OCI-LY7 (cell line): Measurements from ENCODE around the gene ZNF585A. TPM values are rescaled to one million over a fixed set of nuclear protein-coding genes. Genes with fewer than 3 reads are reported as not detected.

ENCODE experiments used
- BruUV-seq: library from RNA; stranded (reverse); fragments of 400-500 nt; replicated peaks from 2 replicates; lab custom pipeline; 2021; lab: Mats Ljungman, UMichigan
- CTCF ChIA-PET: fragments of 300-600 bp; sonication (Branson Sonifier 250); formaldehyde crosslinking; loops from one replicate; lab custom pipeline; 2022; ENCODE audit warnings: antibody characterized with exemption; ENCODE audit not compliant: unreplicated experiment; lab: Charles Lee
- POLR2A ChIA-PET: fragments of 300-600 bp; sonication (Branson Sonifier 250); formaldehyde crosslinking; loops from one replicate; lab custom pipeline; 2022; ENCODE audit warnings: antibody characterized with exemption; lab: Charles Lee
- DNase-seq: peaks from one replicate; pipeline ENCODE4 v3.0.0-alpha.2; 2015; ENCODE audit warnings: low spot score
- H2AFZ ChIP-seq: fragments of 200-600 bp; sonication (generic), shearing (Covaris generic); 2 replicates; pipeline ENCODE4 v1.6.1; 2014; ENCODE audit warnings: mild to moderate bottlenecking, antibody characterized with exemption, low read length, moderate library complexity
- H3K27ac ChIP-seq: fragments of 200-600 bp; sonication (generic); 2 replicates; pipeline ENCODE4 v1.5.1; 2014; ENCODE audit warnings: mixed run types, low read depth, mild to moderate bottlenecking, moderate library complexity, low read length, inconsistent platforms; ENCODE audit not compliant: poor library complexity, severe bottlenecking
- H3K36me3 ChIP-seq: fragments of 200-600 bp; sonication (generic); 2 replicates; pipeline ENCODE4 v1.6.1; 2014; ENCODE audit warnings: mild to moderate bottlenecking, antibody characterized with exemption, low read length, moderate library complexity, mixed read lengths; ENCODE audit not compliant: insufficient read depth
- H3K4me1 ChIP-seq: fragments of 200-600 bp; sonication (generic); 2 replicates; pipeline ENCODE4 v1.5.1; 2014; ENCODE audit warnings: mild to moderate bottlenecking, low read length; ENCODE audit not compliant: insufficient read depth, poor library complexity, severe bottlenecking
- H3K4me2 ChIP-seq: fragments of 200-600 bp; sonication (generic); 2 replicates; pipeline ENCODE4 v1.6.1; 2014; ENCODE audit warnings: mild to moderate bottlenecking, low read length
- H3K4me3 ChIP-seq: fragments of 200-600 bp; sonication (generic); 2 replicates; pipeline ENCODE4 v1.5.1; 2014; ENCODE audit warnings: mild to moderate bottlenecking, low read depth, low read length; ENCODE audit not compliant: poor library complexity, severe bottlenecking
- H3K79me2 ChIP-seq: fragments of 200-600 bp; sonication (generic); 2 replicates; pipeline ENCODE4 v1.6.1; 2016; ENCODE audit warnings: low read depth, mild to moderate bottlenecking, low read length, moderate library complexity, mixed read lengths; ENCODE audit not compliant: insufficient read depth
- H3K9me2 ChIP-seq: fragments of 200-600 bp; sonication (generic); 2 replicates; pipeline ENCODE4 v1.6.1; 2016; ENCODE audit warnings: mild to moderate bottlenecking, low read length, mixed read lengths; ENCODE audit not compliant: insufficient read depth
- H3K9me3 ChIP-seq: fragments of 200-600 bp; sonication (generic); 2 replicates; pipeline ENCODE4 v1.6.1; 2014; ENCODE audit warnings: mild to moderate bottlenecking, mixed run types, low read length, mixed read lengths
- H4K20me1 ChIP-seq: fragments of 200-600 bp; sonication (generic); 2 replicates; pipeline ENCODE4 v1.6.1; 2014; ENCODE audit warnings: mild to moderate bottlenecking, antibody characterized with exemption, low read length, moderate library complexity, mixed read lengths; ENCODE audit not compliant: insufficient read depth
- EZH2phosphoT487 ChIP-seq: fragments of 200-600 bp; sonication (generic); IDR thresholded peaks from 2 replicates; pipeline ENCODE4 v1.6.1; 2018; ENCODE audit warnings: low read depth, borderline replicate concordance, mild to moderate bottlenecking, mixed run types, antibody characterized with exemption, low read length, moderate library complexity, mixed read lengths
- intact Hi-C: fragments of 100-400 bp; cut with micrococcal nuclease; formaldehyde crosslinking; loops from one replicate; pipeline ENCODE4 v1.10.0; 2022; ENCODE audit not compliant: unreplicated experiment
- total RNA-seq, 2 experiments: library from RNA; depleted of rRNA in 1 of 2; stranded (reverse); fragments of >200 nt in 1 of 2; shearing (Covaris generic) in 1 of 2; gene quantifications; 2 replicates each; pipeline ENCODE4 v1.2.3, GENCODE V29; 2014 to 2022
- TF ChIP-seq, protein P1 (sequence below): fragments of 200-600 bp; sonication (generic); conservative IDR thresholded peaks from 2 replicates; pipeline ENCODE4 v1.5.1; 2014; ENCODE audit warnings: mild to moderate bottlenecking, antibody characterized with exemption, low read length, moderate library complexity, mixed read lengths

The ZNF585A gene
- total RNA-seq, 2 experiments from 2014 or later = 11.9 to 15.9 TPM

DNA sequence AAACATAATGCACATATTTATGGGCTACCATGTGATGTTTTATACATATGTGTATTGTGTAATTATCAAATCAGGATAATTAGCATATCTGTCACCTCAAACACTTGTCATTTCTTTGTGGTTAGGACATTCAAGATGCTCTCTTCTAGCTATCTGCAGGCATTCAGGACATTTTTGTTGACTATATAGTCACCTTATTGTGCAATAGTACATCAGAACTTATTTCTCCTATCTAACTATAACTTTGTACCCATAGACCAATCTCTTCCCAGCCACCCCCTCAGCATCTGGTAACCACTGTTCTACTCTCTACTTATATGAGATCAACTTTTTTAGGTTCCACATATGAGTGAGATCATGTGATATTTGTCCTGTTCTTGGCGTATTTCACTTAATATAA is 73.9 kb downstream of the ZNF585A start:
- H3K36me3 ChIP-seq = peaks cover 79% of the 10 kb centered on the region
- BruUV-seq = no TSS peak
- POLR2A ChIA-PET = no interaction called here

DNA sequence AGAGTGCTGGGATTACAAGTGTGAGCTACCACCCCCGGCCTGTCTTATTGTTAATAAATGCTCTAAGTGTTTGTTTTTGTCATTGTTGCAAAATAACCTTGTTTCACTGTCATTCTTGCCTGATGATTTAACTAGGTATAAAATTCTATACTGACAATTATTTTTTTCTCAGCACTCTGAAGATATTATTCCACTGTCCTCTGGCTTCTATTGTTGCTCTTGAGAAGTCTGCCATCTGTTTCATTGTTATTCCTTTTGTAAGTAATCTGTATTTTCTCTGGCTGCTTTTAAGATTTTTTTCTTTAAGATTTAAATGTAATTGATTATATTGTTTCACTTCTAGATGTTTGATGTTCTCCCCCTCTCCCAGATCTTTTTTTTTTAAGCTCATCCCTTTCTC is 76.6 kb downstream of the ZNF585A start:
- DNase-seq = no peak
- Histone ChIP-seq H3K27ac (no peak overlapping the region), H4K20me1 (no peaks in the 10 kb centered on the region), H3K4me2 (no peak overlapping the region), H3K9me3 (peaks cover 31% of the 10 kb centered on the region; the same call in 1 of the 2 replicates), H2AFZ (no peak overlapping the region), H3K36me3 (peaks cover 90% of the 10 kb centered on the region), H3K9me2 (no peaks in the 10 kb centered on the region), H3K4me3 (no peak overlapping the region), H3K4me1 (no peaks in the 10 kb centered on the region), H3K79me2 (no peaks in the 10 kb centered on the region)
- no TSS peak for BruUV-seq
- intact Hi-C loops = no loop called here
- POLR2A ChIA-PET = no interaction called here
- no peak for TF ChIP-seq EZH2phosphoT487
- TF ChIP-seq, protein P1, sequence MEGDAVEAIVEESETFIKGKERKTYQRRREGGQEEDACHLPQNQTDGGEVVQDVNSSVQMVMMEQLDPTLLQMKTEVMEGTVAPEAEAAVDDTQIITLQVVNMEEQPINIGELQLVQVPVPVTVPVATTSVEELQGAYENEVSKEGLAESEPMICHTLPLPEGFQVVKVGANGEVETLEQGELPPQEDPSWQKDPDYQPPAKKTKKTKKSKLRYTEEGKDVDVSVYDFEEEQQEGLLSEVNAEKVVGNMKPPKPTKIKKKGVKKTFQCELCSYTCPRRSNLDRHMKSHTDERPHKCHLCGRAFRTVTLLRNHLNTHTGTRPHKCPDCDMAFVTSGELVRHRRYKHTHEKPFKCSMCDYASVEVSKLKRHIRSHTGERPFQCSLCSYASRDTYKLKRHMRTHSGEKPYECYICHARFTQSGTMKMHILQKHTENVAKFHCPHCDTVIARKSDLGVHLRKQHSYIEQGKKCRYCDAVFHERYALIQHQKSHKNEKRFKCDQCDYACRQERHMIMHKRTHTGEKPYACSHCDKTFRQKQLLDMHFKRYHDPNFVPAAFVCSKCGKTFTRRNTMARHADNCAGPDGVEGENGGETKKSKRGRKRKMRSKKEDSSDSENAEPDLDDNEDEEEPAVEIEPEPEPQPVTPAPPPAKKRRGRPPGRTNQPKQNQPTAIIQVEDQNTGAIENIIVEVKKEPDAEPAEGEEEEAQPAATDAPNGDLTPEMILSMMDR = no peak
- CTCF ChIA-PET = no interaction called here

More for the DNA sequence above, 73.9 kb downstream of the ZNF585A start:
- intact Hi-C loops = no loop called here
- Histone ChIP-seq H3K9me3 (peaks cover 24% of the 10 kb centered on the region; the same call in 1 of the 2 replicates), H3K9me2 (no peaks in the 10 kb centered on the region), H3K4me2 (no peak overlapping the region), H3K4me3 (no peak overlapping the region), H2AFZ (no peak overlapping the region), H3K27ac (no peak overlapping the region), H3K79me2 (no peaks in the 10 kb centered on the region), H3K4me1 (no peaks in the 10 kb centered on the region), H4K20me1 (no peaks in the 10 kb centered on the region)
- CTCF ChIA-PET = no interaction called here
- TF ChIP-seq EZH2phosphoT487 = no peak
- TF ChIP-seq, protein P1 = no peak
- no peak for DNase-seq

Other genes with a start within 250 kb of the ZNF585A start
- 8.8 and 14.0 TPM in 2 replicates for gene ZNF420, start 94.3 kb downstream of the ZNF585A start, total RNA-seq (2014; rRNA removed; shearing (Covaris generic))
- 11.0 and 13.8 TPM in 2 replicates for gene ZNF420, start 94.3 kb downstream of the ZNF585A start, total RNA-seq (2022)
- gene ZNF585B, start 37.8 kb upstream of the ZNF585A start, total RNA-seq (2014; rRNA removed; shearing (Covaris generic)) = 17.4 and 17.8 TPM in 2 replicates
- 20.9 and 22.7 TPM in 2 replicates for gene ZNF585B, start 37.8 kb upstream of the ZNF585A start, total RNA-seq (2022)
- 10.6 and 11.4 TPM in 2 replicates for gene ZNF383, start 45.5 kb upstream of the ZNF585A start, total RNA-seq (2014; rRNA removed; shearing (Covaris generic))
- 16.3 and 17.2 TPM in 2 replicates for gene ZNF383, start 45.5 kb upstream of the ZNF585A start, total RNA-seq (2022)
- gene ZNF527, start 198.4 kb upstream of the ZNF585A start, total RNA-seq (2014; rRNA removed; shearing (Covaris generic)) = 7.9 and 9.2 TPM in 2 replicates
- 5.4 and 9.6 TPM in 2 replicates for gene ZNF527, start 198.4 kb upstream of the ZNF585A start, total RNA-seq (2022)